HFF-Myc (cell line): ENCODE results near the gene HPGDS.

Source experiments
- DNase-seq: peaks from one replicate; pipeline ENCODE4 v3.0.0-alpha.2; 2011; ENCODE audit warnings: low read depth; ENCODE audit errors: extremely low read depth
- H3K4me3 ChIP-seq: replicated peaks from 2 replicates; pipeline ENCODE4 v1.5.1; 2011; ENCODE audit warnings: low read depth, mild to moderate bottlenecking, control low read depth, low read length
- CTCF ChIP-seq: IDR thresholded peaks from 2 replicates; pipeline ENCODE4 v1.5.1; 2012; ENCODE audit warnings: mild to moderate bottlenecking, low read depth, low read length, control low read depth; ENCODE audit errors: missing control alignments

The HPGDS gene

GRCh38 chr4:94375364-94375763, 32.7 kb upstream of the HPGDS start:
- no peak for DNase-seq
- TF ChIP-seq CTCF = no peak
- no peak overlapping the region for H3K4me3 ChIP-seq

- DNase-seq = no peak
- H3K4me3 ChIP-seq = no peak overlapping the region
- no peak for TF ChIP-seq CTCF
Measured at GRCh38 chr4:94373752-94374151, 31.1 kb upstream of the HPGDS start.

GRCh38 chr4:94372991-94373390, 30.4 kb upstream of the HPGDS start:
- no peak for TF ChIP-seq CTCF
- H3K4me3 ChIP-seq = no peak overlapping the region
- DNase-seq = no peak

GRCh38 chr4:94372228-94372978, 29.8 kb upstream of the HPGDS start:
- DNase-seq = no peak
- no peak overlapping the region for H3K4me3 ChIP-seq
- TF ChIP-seq CTCF = no peak

- TF ChIP-seq CTCF = no peak
- DNase-seq = no peak
- no peak overlapping the region for H3K4me3 ChIP-seq
Measured at GRCh38 chr4:94371290-94371689, 28.7 kb upstream of the HPGDS start.

GRCh38 chr4:94370533-94371254, 28.1 kb upstream of the HPGDS start:
- no peak overlapping the region for H3K4me3 ChIP-seq
- no peak for DNase-seq
- no peak for TF ChIP-seq CTCF

- no peak overlapping the region for H3K4me3 ChIP-seq
- DNase-seq = no peak
- TF ChIP-seq CTCF = no peak
Measured at GRCh38 chr4:94369046-94369445, 26.4 kb upstream of the HPGDS start.
